Osteocyte (in vitro differentiated cells): ENCODE data around the gene SKOR2. TPM values are rescaled to one million over a fixed set of nuclear protein-coding genes. Genes with fewer than 3 reads are reported as not detected.
"Not testable (repeated sequence)": the region's sequence is repeated elsewhere in the genome, so short reads cannot be mapped to it uniquely, and the experiment has no call there.

Experiments used
- DNase-seq: peaks from one replicate; pipeline ENCODE4 v3.0.0; 2021; ENCODE audit warnings: mixed read lengths; ENCODE audit not compliant: unreplicated experiment; ENCODE audit errors: extremely low spot score
- H3K27ac Mint-ChIP-seq: one replicate; pipeline ENCODE4 v1.8.0; 2021; ENCODE audit warnings: mild to moderate bottlenecking, mixed read lengths; ENCODE audit not compliant: unreplicated experiment
- H3K27me3 Mint-ChIP-seq: one replicate; pipeline ENCODE4 v1.8.0; 2021; ENCODE audit warnings: mixed read lengths; ENCODE audit not compliant: unreplicated experiment
- H3K36me3 Mint-ChIP-seq: one replicate; pipeline ENCODE4 v1.8.0; 2021; ENCODE audit warnings: mixed read lengths; ENCODE audit not compliant: unreplicated experiment
- H3K4me1 Mint-ChIP-seq: one replicate; pipeline ENCODE4 v1.8.0; 2021; ENCODE audit warnings: mixed read lengths; ENCODE audit not compliant: unreplicated experiment
- H3K4me3 Mint-ChIP-seq: one replicate; pipeline ENCODE4 v1.8.0; 2021; ENCODE audit warnings: mild to moderate bottlenecking, moderate library complexity, mixed read lengths; ENCODE audit not compliant: unreplicated experiment
- H3K9me3 Mint-ChIP-seq: one replicate; pipeline ENCODE4 v1.8.0; 2021; ENCODE audit warnings: mixed read lengths; ENCODE audit not compliant: unreplicated experiment
- CTCF ChIP-seq: fragments of 200-600 bp; sonication (generic); IDR thresholded peaks from 2 replicates; pipeline ENCODE4 v1.5.0; 2021; ENCODE audit warnings: antibody characterized with exemption, mild to moderate bottlenecking, moderate library complexity
- total RNA-seq: library from RNA; stranded (reverse); gene quantifications from 2 replicates; pipeline ENCODE4 v1.2.1, GENCODE V29; 2021

SKOR2 gene
- total RNA-seq, 1 donor from 2014 or later: not detected

GRCh38 chr18:47191961-47192360, 59.5 kb downstream of the SKOR2 start:
- Mint-ChIP-seq H3K36me3 (no peaks in the 10 kb centered on the region), H3K4me1 (no peaks in the 10 kb centered on the region), H3K27ac (no peak overlapping the region), H3K9me3 (no peaks in the 10 kb centered on the region), H3K27me3 (peaks cover 57% of the 10 kb centered on the region), H3K4me3 (no peak overlapping the region)
- no peak for DNase-seq
- no peak for TF ChIP-seq CTCF

- Mint-ChIP-seq H3K36me3 (no peaks in the 10 kb centered on the region), H3K27ac (no peak overlapping the region), H3K4me1 (no peaks in the 10 kb centered on the region), H3K9me3 (no peaks in the 10 kb centered on the region), H3K4me3 (no peak overlapping the region), H3K27me3 (peaks cover 62% of the 10 kb centered on the region)
- DNase-seq: no peak
- TF ChIP-seq CTCF: no peak
Observed at GRCh38 chr18:47187721-47188120, 63.7 kb downstream of the SKOR2 start.

GRCh38 chr18:47184419-47185050, 66.9 kb downstream of the SKOR2 start:
- Mint-ChIP-seq H3K4me1 (no peaks in the 10 kb centered on the region), H3K27me3 (peaks cover 66% of the 10 kb centered on the region), H3K9me3 (no peaks in the 10 kb centered on the region), H3K27ac (no peak overlapping the region), H3K36me3 (no peaks in the 10 kb centered on the region), H3K4me3 (no peak overlapping the region)
- no peak for TF ChIP-seq CTCF
- no peak for DNase-seq

- H3K4me3 Mint-ChIP-seq, H3K27ac Mint-ChIP-seq, H3K36me3 Mint-ChIP-seq, H3K9me3 Mint-ChIP-seq, H3K4me1 Mint-ChIP-seq, DNase-seq: not testable (repeated sequence)
- peaks cover 64% of the 10 kb centered on the region for H3K27me3 Mint-ChIP-seq
Observed at GRCh38 chr18:47182156-47182555, 69.3 kb downstream of the SKOR2 start.

GRCh38 chr18:47180765-47181164, 70.7 kb downstream of the SKOR2 start:
- no peak for DNase-seq
- Mint-ChIP-seq H3K9me3 (no peaks in the 10 kb centered on the region), H3K27ac (no peak overlapping the region), H3K36me3 (no peaks in the 10 kb centered on the region), H3K4me1 (no peaks in the 10 kb centered on the region), H3K27me3 (peaks cover 53% of the 10 kb centered on the region), H3K4me3 (no peak overlapping the region)
- no peak for TF ChIP-seq CTCF

GRCh38 chr18:47179520-47179919, 71.9 kb downstream of the SKOR2 start:
- DNase-seq: no peak
- TF ChIP-seq CTCF: no peak
- no peaks in the 10 kb centered on the region for H3K4me1 Mint-ChIP-seq
- H3K27me3 Mint-ChIP-seq: peaks cover 41% of the 10 kb centered on the region
- H3K4me3 Mint-ChIP-seq: no peak overlapping the region
- H3K36me3 Mint-ChIP-seq: no peaks in the 10 kb centered on the region
- no peaks in the 10 kb centered on the region for H3K9me3 Mint-ChIP-seq
- H3K27ac Mint-ChIP-seq: no peak overlapping the region
